ENCODE measurements around the gene PFKP. TPM values are rescaled to one million over a fixed set of nuclear protein-coding genes. Genes with fewer than 3 reads are reported as not detected.
A peak's percentile ranks its signal among the peaks of the same experiment; 100 is the strongest.

PFKP gene
- total RNA-seq, 1 experiment from 2014 or later, result 232 TPM

DNA sequence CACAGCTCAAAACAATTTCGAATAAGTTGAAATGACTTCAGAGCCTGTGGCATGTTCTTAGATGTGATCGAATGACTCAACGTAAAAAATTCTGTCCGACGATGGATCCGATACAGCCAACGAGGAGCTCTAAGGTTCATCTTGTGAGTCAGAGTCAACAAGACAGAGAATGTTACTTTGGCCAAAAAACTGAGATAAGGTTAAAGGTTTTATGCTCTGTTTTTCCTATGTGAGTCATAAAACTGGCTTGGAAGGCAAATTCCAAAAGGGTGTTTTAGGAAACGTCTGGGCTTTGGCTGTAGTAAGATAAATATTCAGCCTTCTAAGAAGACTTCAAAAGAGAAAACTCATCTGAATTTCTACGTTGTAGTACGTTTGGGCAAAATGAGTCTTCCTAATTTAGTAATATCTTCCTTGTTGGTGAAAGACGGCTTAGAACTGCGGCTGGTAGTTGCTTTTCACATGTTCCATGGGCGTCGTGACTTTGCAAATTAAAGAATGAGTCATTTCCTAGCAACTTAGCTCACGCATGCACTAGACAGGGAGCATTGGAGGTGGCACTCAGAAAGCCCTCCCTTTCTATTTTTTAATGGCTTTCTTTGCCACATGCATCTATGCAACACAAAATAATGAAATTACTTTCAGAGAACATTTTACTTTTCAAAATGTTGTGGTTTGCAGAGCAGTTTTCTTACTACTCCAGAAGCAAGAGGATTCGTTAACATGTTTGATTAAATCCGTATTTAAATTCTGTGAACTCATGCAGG is 28.2 kb downstream of the PFKP start:
- peak; percentile 50; the same call in 1 of the 2 replicates for TF ChIP-seq POLR2AphosphoS5 (IDR thresholded peaks at IDR 0.05; ENCODE audit: low read depth, low read length)
- no peak for TF ChIP-seq SIN3A (IDR thresholded peaks at IDR 0.05; ENCODE audit: borderline replicate concordance, insufficient read depth, low read depth, low read length)
- TF ChIP-seq, protein P1, sequence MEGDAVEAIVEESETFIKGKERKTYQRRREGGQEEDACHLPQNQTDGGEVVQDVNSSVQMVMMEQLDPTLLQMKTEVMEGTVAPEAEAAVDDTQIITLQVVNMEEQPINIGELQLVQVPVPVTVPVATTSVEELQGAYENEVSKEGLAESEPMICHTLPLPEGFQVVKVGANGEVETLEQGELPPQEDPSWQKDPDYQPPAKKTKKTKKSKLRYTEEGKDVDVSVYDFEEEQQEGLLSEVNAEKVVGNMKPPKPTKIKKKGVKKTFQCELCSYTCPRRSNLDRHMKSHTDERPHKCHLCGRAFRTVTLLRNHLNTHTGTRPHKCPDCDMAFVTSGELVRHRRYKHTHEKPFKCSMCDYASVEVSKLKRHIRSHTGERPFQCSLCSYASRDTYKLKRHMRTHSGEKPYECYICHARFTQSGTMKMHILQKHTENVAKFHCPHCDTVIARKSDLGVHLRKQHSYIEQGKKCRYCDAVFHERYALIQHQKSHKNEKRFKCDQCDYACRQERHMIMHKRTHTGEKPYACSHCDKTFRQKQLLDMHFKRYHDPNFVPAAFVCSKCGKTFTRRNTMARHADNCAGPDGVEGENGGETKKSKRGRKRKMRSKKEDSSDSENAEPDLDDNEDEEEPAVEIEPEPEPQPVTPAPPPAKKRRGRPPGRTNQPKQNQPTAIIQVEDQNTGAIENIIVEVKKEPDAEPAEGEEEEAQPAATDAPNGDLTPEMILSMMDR (IDR thresholded peaks at IDR 0.05), result no peak
- peak; percentile 54; the same call in 1 of the 2 replicates for TF ChIP-seq TCF7L2 (IDR thresholded peaks at IDR 0.05; ENCODE audit: low read depth, low read length)
- ATAC-seq, result peak; percentile 83
- H3K9me3 ChIP-seq (ENCODE audit: control insufficient read depth, insufficient read depth, low read depth, low read length), result no peaks in the 10 kb centered on the region
- H3K27me3 ChIP-seq (ENCODE audit: control insufficient read depth, insufficient read depth, low read length), result no peaks in the 10 kb centered on the region
- in situ Hi-C loops (cut with HindIII; ENCODE audit: low pct_unique_long_range_greater_than_20kb, low sequenced_read_pairs) (no loop called here), intact Hi-C loops (cut with micrococcal nuclease; ENCODE audit: unreplicated experiment) (no loop called here)
- CTCF ChIA-PET, result no interaction called here
- peak overlapping the region; percentile 15 to 40 for H3K4me3 ChIP-seq (ENCODE audit: low read depth in 2 of 2, low read length in 2 of 2)
- TSS peak; percentile 26 for BruUV-seq (replicated peaks)
- DNase-seq (ENCODE audit: low read depth, low spot score), result peak; percentile 92
- peak overlapping the region; percentile 96 for H3K27ac ChIP-seq (ENCODE audit: low read length)
- POLR2A ChIA-PET, result interaction anchor here (0.5 to 0.7 kb wide), 2 partner anchors 19 to 22 kb away, joined by 4 to 7 read pairs; no protein-coding TSS in a partner anchor
- peaks cover 4% of the 10 kb centered on the region; the same call in 1 of the 2 replicates for H3K36me3 ChIP-seq (ENCODE audit: control insufficient read depth, insufficient read depth, low read length)
- peaks cover 61% of the 10 kb centered on the region for H3K4me1 ChIP-seq (ENCODE audit: control insufficient read depth, insufficient read depth, low read length)

DNA sequence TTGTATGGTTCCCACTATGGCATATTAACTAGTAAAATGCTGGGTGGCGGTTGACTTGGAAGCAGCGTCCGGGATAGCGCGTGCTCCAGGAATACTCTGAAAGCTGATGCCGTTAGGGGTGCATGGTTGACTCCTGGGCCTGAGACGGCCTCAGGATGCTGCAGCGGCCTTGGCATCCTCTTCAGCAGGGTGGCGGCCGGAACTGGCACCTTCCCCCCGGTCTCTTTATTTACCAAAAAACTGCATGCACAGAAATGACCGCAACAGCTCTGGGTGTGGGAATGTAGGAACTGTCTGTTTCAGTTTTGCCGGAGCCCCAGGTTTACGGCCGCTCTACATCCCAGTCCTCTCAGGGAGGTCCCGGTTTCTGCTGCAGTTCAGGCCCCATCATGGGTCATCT is 28.8 kb downstream of the PFKP start:
- no peak; the same call in 1 of the 2 replicates for ATAC-seq
- CTCF ChIA-PET, result no interaction called here
- H3K4me1 ChIP-seq (ENCODE audit: control insufficient read depth, insufficient read depth, low read length), result peaks cover 55% of the 10 kb centered on the region

More for the DNA sequence above, 28.8 kb downstream of the PFKP start:
- Histone ChIP-seq H3K27ac (ENCODE audit: low read length) (peak overlapping the region; percentile 96), H3K9me3 (ENCODE audit: control insufficient read depth, insufficient read depth, low read depth, low read length) (no peaks in the 10 kb centered on the region), H3K4me3 (ENCODE audit: low read depth in 2 of 2, low read length in 2 of 2) (peak overlapping the region; percentile 15 to 40), H3K36me3 (ENCODE audit: control insufficient read depth, insufficient read depth, low read length) (peaks cover 4% of the 10 kb centered on the region; the same call in 1 of the 2 replicates), H3K27me3 (ENCODE audit: control insufficient read depth, insufficient read depth, low read length) (no peaks in the 10 kb centered on the region)
- BruUV-seq (replicated peaks), result no TSS peak
- TF ChIP-seq, protein P2, sequence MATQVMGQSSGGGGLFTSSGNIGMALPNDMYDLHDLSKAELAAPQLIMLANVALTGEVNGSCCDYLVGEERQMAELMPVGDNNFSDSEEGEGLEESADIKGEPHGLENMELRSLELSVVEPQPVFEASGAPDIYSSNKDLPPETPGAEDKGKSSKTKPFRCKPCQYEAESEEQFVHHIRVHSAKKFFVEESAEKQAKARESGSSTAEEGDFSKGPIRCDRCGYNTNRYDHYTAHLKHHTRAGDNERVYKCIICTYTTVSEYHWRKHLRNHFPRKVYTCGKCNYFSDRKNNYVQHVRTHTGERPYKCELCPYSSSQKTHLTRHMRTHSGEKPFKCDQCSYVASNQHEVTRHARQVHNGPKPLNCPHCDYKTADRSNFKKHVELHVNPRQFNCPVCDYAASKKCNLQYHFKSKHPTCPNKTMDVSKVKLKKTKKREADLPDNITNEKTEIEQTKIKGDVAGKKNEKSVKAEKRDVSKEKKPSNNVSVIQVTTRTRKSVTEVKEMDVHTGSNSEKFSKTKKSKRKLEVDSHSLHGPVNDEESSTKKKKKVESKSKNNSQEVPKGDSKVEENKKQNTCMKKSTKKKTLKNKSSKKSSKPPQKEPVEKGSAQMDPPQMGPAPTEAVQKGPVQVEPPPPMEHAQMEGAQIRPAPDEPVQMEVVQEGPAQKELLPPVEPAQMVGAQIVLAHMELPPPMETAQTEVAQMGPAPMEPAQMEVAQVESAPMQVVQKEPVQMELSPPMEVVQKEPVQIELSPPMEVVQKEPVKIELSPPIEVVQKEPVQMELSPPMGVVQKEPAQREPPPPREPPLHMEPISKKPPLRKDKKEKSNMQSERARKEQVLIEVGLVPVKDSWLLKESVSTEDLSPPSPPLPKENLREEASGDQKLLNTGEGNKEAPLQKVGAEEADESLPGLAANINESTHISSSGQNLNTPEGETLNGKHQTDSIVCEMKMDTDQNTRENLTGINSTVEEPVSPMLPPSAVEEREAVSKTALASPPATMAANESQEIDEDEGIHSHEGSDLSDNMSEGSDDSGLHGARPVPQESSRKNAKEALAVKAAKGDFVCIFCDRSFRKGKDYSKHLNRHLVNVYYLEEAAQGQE (IDR thresholded peaks at IDR 0.05; ENCODE audit: insufficient read depth in 1 of 2, low read depth in 2 of 2, low read length in 1 of 2), result no peak
- TF ChIP-seq TCF7L2 (IDR thresholded peaks at IDR 0.05; ENCODE audit: low read depth, low read length), result no peak
- TF ChIP-seq, protein P1 (IDR thresholded peaks at IDR 0.05), result no peak
- no peak for TF ChIP-seq SIN3A (IDR thresholded peaks at IDR 0.05; ENCODE audit: borderline replicate concordance, insufficient read depth, low read depth, low read length)
- no peak for TF ChIP-seq POLR2AphosphoS5 (IDR thresholded peaks at IDR 0.05; ENCODE audit: low read depth, low read length)
- in situ Hi-C loops (cut with HindIII; ENCODE audit: low pct_unique_long_range_greater_than_20kb, low sequenced_read_pairs), result no loop called here
- DNase-seq (ENCODE audit: low read depth, low spot score), result no peak
- intact Hi-C loops (cut with micrococcal nuclease; ENCODE audit: unreplicated experiment), result no loop called here
- POLR2A ChIA-PET, result no interaction called here
